ENCODE measurements around the gene QRSL1. TPM values are rescaled to one million over a fixed set of nuclear protein-coding genes. Genes with fewer than 3 reads are reported as not detected.

QRSL1 gene
- total and polyA plus RNA-seq, 2 of the 4 experiments (the other 2 are of a cell fraction), result 6.1 to 10.9 TPM

DNA sequence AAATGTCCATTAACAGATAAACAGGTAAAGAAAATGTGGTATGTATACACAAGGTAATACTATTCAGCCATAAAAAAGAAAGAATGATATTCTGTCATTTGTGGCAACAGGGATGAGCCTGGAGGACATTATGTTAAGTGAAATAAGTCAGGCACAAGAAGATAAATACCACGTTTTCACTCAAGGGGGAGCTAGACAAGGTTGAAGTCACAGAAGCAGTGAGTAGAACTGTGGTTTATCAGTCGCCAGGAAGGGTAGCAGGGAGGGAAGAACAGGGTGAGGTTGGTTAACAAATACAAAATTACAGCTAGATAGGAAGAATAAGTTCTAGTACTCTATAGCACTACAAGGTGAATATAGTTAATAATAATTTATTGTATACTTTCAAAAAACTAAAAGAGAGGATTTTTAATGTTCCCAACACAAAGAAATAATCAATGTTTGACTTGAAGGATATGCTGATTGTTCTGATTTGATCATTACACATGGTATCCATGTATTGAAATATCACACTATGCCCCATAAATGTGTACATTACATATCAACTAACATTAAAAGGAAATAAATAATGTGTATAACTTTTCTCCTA is 21.2 kb upstream of the QRSL1 start:
- no peak overlapping the region for H3K4me2 ChIP-seq (ENCODE audit: low read depth, low read length)
- no peaks in the 10 kb centered on the region for H3K9me1 ChIP-seq (ENCODE audit: insufficient read depth, low read length)
- intact Hi-C loops (cut with micrococcal nuclease) (loop anchor here (2.0 kb wide), 1 partner anchor 13 kb away; no protein-coding TSS in a partner anchor), in situ Hi-C loops (cut with MboI; ENCODE audit: low sequenced_read_pairs) (no loop called here), dilution Hi-C loops (cut with HindIII; ENCODE audit: low sequenced_read_pairs, unreplicated experiment) (no loop called here)
- no peaks in the 10 kb centered on the region for H3K79me1 ChIP-seq (ENCODE audit: low read depth in 1 of 2, low read length in 2 of 2)
- no peaks in the 10 kb centered on the region for H3K36me3 ChIP-seq (ENCODE audit: control insufficient read depth, insufficient read depth, low read length)
- H3K4ac ChIP-seq (ENCODE audit: low read depth, low read length), result no peak overlapping the region
- H3K14ac ChIP-seq (replicated peaks; ENCODE audit: low read depth, low read length), result no peak overlapping the region
- H4K5ac ChIP-seq (ENCODE audit: low read depth, low read length), result no peak overlapping the region
- H4K20me1 ChIP-seq (ENCODE audit: insufficient read depth, low read length), result no peaks in the 10 kb centered on the region
- H3K18ac ChIP-seq (ENCODE audit: low read depth, low read length), result no peak overlapping the region
- no peak overlapping the region for H2BK5ac ChIP-seq (ENCODE audit: low read depth, low read length, poor library complexity, severe bottlenecking)
- TF ChIP-seq ELK1 (IDR thresholded peaks at IDR 0.05; ENCODE audit: borderline replicate concordance, low read depth, low read length) (no peak), RAD21 (IDR thresholded peaks at IDR 0.05; ENCODE audit: low read length) (peak; percentile 20), RCOR1 (IDR thresholded peaks at IDR 0.05; ENCODE audit: insufficient replicate concordance, low read length) (no peak), CHD1 (IDR thresholded peaks at IDR 0.05; ENCODE audit: low read depth, low read length) (no peak), SMC3 (IDR thresholded peaks at IDR 0.05; ENCODE audit: low read depth, low read length) (peak; percentile 34), CEBPB (IDR thresholded peaks at IDR 0.05; ENCODE audit: low read depth, low read length) (no peak), NFE2L2 (IDR thresholded peaks at IDR 0.05; ENCODE audit: low read depth, low read length) (no peak), BHLHE40 (IDR thresholded peaks at IDR 0.05; ENCODE audit: low read depth, low read length) (no peak), CTCF (conservative IDR thresholded peaks at IDR 0.05; ENCODE audit: low read depth, low read length) (peak; percentile 48)
- ChIA-PET POLR2A (ENCODE audit: unreplicated experiment) (no interaction called here), CTCF (interaction anchor here (0.8 to 1.1 kb wide), 3 partner anchors 12 to 371 kb away, joined by 3 to 5 read pairs (median 3); no protein-coding TSS in a partner anchor)
- no peak overlapping the region for H3K27ac ChIP-seq (ENCODE audit: insufficient read depth, low read length)
- no peak overlapping the region for H4K8ac ChIP-seq (ENCODE audit: low read depth in 2 of 2, low read length in 2 of 2)
- BruUV-seq (replicated peaks), result no TSS peak
- no peaks in the 10 kb centered on the region for H3K27me3 ChIP-seq (ENCODE audit: control insufficient read depth, insufficient read depth, low read length)
- no peak overlapping the region for H4K91ac ChIP-seq (ENCODE audit: insufficient read depth, low read depth, low read length)
- H3K9ac ChIP-seq (ENCODE audit: low read depth, low read length), result no peak overlapping the region
- no peak overlapping the region for H2AFZ ChIP-seq (replicated peaks; ENCODE audit: low read length, poor library complexity)
- H3K23ac ChIP-seq (ENCODE audit: low read depth, low read length), result no peak overlapping the region
- H2AK5ac ChIP-seq (ENCODE audit: low read depth, low read length), result no peak overlapping the region
- no peak overlapping the region for H3K56ac ChIP-seq (ENCODE audit: extremely low read depth, insufficient read depth, low read length)
- ATAC-seq (ENCODE audit: low read depth) (peak; percentile 59), DNase-seq (peak; percentile 49)
- no peak overlapping the region for H2BK120ac ChIP-seq (ENCODE audit: low read depth, low read length)
- no peak overlapping the region for H2AK9ac ChIP-seq (replicated peaks; ENCODE audit: low read depth, low read length, poor library complexity)
- no peaks in the 10 kb centered on the region for H3K4me1 ChIP-seq (ENCODE audit: control insufficient read depth, insufficient read depth, low read length)
- no peak overlapping the region for H2BK15ac ChIP-seq (ENCODE audit: low read depth, low read length)
- H3K4me3 ChIP-seq (ENCODE audit: insufficient read depth, low read depth, low read length), result no peak overlapping the region
- H2BK20ac ChIP-seq (ENCODE audit: low read depth, low read length), result no peak overlapping the region
- WGBS, 2 experiments (ENCODE audit: extremely low coverage in 2 of 2, insufficient read length in 1 of 2), result no CpG with 5 or more reads among the region's 2 CpGs
- H3K9me3 ChIP-seq (ENCODE audit: control insufficient read depth, insufficient read depth, low read length), result no peaks in the 10 kb centered on the region

All from IMR-90 (cell line).